WTC11 (cell line): ENCODE measurements around the gene MN1. TPM values are rescaled to one million over a fixed set of nuclear protein-coding genes. Genes with fewer than 3 reads are reported as not detected.

Experiments
- ATAC-seq: fragments of 200-7000 bp; cut with Tn5 transposase; 2 replicates; pipeline ENCODE4 v1.10.0; 2021; ENCODE audit warnings: mild to moderate bottlenecking, moderate library complexity
- CTCF ChIA-PET: fragments of 300-600 bp; sonication (Branson Sonifier 250); formaldehyde crosslinking; loops from one replicate; lab custom pipeline; 2021; ENCODE audit warnings: antibody characterized with exemption; lab: Charles Lee
- POLR2A ChIA-PET: fragments of 350-600 bp; sonication (Branson Sonifier 250); formaldehyde crosslinking; loops from one replicate; lab custom pipeline; 2021; ENCODE audit warnings: antibody characterized with exemption; lab: Charles Lee
- DNase-seq: peaks from one replicate; pipeline ENCODE4 v3.0.0; 2021; ENCODE audit warnings: low spot score
- H3K27ac Mint-ChIP-seq: 2 replicates; pipeline ENCODE4 v1.8.0; 2021; ENCODE audit warnings: mixed read lengths
- H3K27me3 Mint-ChIP-seq: 2 replicates; pipeline ENCODE4 v1.8.0; 2021; ENCODE audit warnings: low read depth, mild to moderate bottlenecking, moderate library complexity, mixed read lengths
- H3K36me3 Mint-ChIP-seq: 2 replicates; pipeline ENCODE4 v1.8.0; 2021; ENCODE audit warnings: mixed read lengths
- H3K4me1 Mint-ChIP-seq: 2 replicates; pipeline ENCODE4 v1.8.0; 2022; ENCODE audit warnings: mixed read lengths
- H3K4me3 Mint-ChIP-seq: 2 replicates; pipeline ENCODE4 v1.8.0; 2021; ENCODE audit warnings: mild to moderate bottlenecking, moderate library complexity, mixed read lengths
- H3K9me3 Mint-ChIP-seq: 2 replicates; pipeline ENCODE4 v1.8.0; 2021; ENCODE audit warnings: mixed read lengths
- CREB1 ChIP-seq: sonication (generic); formaldehyde crosslinking; IDR thresholded peaks from 2 replicates; pipeline ENCODE4 v1.8.0; 2023; ENCODE audit warnings: mild to moderate bottlenecking, missing genetic modification reagents
- CREM ChIP-seq: sonication (generic); formaldehyde crosslinking; IDR thresholded peaks from 2 replicates; pipeline ENCODE4 v1.8.1; 2022; ENCODE audit warnings: mild to moderate bottlenecking, missing genetic modification reagents, moderate library complexity
- ELF4 ChIP-seq: sonication (generic); formaldehyde crosslinking; IDR thresholded peaks from 2 replicates; pipeline ENCODE4 v1.8.1; 2022; ENCODE audit warnings: low read depth, mild to moderate bottlenecking, moderate library complexity, missing genetic modification reagents
- KAT7 ChIP-seq: sonication (generic); formaldehyde crosslinking; IDR thresholded peaks from 2 replicates; pipeline ENCODE4 v1.8.1; 2023; ENCODE audit warnings: missing genetic modification reagents, mild to moderate bottlenecking, borderline replicate concordance
- ZNF138 ChIP-seq: sonication (generic); formaldehyde crosslinking; conservative IDR thresholded peaks from 2 replicates; pipeline ENCODE4 v1.8.1; 2022; ENCODE audit warnings: mild to moderate bottlenecking, moderate library complexity, missing genetic modification reagents
- ZNF317 ChIP-seq: sonication (generic); formaldehyde crosslinking; IDR thresholded peaks from 2 replicates; pipeline ENCODE4 v1.8.1; 2023; ENCODE audit warnings: low read depth, mild to moderate bottlenecking, moderate library complexity, missing genetic modification reagents, borderline replicate concordance
- ZNF671 ChIP-seq: fragments of 250-450 bp; sonication (Bioruptor Pico); IDR thresholded peaks from 2 replicates; pipeline ENCODE4 v1.8.0; 2021; ENCODE audit warnings: mild to moderate bottlenecking
- total RNA-seq: library from RNA; stranded (reverse); gene quantifications from 3 replicates; pipeline ENCODE4 v1.2.3, GENCODE V29; 2021
- TF ChIP-seq, protein P1 (sequence below): fragments of 200-600 bp; IDR thresholded peaks from 2 replicates; pipeline ENCODE4 v1.8.0; 2022; ENCODE audit warnings: antibody characterized with exemption
- TF ChIP-seq, protein P2 (sequence below): sonication (generic); formaldehyde crosslinking; IDR thresholded peaks from 2 replicates; pipeline ENCODE4 v1.8.0; 2022; ENCODE audit warnings: mild to moderate bottlenecking, missing genetic modification reagents
- TF ChIP-seq, protein P3 (sequence below): sonication (generic); formaldehyde crosslinking; IDR thresholded peaks from 2 replicates; pipeline ENCODE4 v1.8.0; 2022; ENCODE audit warnings: mild to moderate bottlenecking, missing genetic modification reagents
- TF ChIP-seq, protein P4 (sequence below): sonication (generic); formaldehyde crosslinking; IDR thresholded peaks from 2 replicates; pipeline ENCODE4 v1.8.0; 2023; ENCODE audit warnings: missing genetic modification reagents, mild to moderate bottlenecking, borderline replicate concordance
- TF ChIP-seq, protein P5 (sequence below): sonication (generic); formaldehyde crosslinking; IDR thresholded peaks from 2 replicates; pipeline ENCODE4 v1.8.1; 2022; ENCODE audit warnings: missing genetic modification reagents, borderline replicate concordance
- TF ChIP-seq, protein P6 (sequence below): fragments of 250-450 bp; sonication (Bioruptor Pico); IDR thresholded peaks from 2 replicates; pipeline ENCODE4 v1.9.0; 2021; ENCODE audit warnings: mild to moderate bottlenecking
- TF ChIP-seq, protein P7 (sequence below): fragments of 250-450 bp; sonication (Bioruptor Pico); conservative IDR thresholded peaks from 2 replicates; pipeline ENCODE4 v1.9.0; 2021; ENCODE audit warnings: mild to moderate bottlenecking

Gene MN1
- total RNA-seq, 1 experiment from 2014 or later: 21.3 TPM

DNA sequence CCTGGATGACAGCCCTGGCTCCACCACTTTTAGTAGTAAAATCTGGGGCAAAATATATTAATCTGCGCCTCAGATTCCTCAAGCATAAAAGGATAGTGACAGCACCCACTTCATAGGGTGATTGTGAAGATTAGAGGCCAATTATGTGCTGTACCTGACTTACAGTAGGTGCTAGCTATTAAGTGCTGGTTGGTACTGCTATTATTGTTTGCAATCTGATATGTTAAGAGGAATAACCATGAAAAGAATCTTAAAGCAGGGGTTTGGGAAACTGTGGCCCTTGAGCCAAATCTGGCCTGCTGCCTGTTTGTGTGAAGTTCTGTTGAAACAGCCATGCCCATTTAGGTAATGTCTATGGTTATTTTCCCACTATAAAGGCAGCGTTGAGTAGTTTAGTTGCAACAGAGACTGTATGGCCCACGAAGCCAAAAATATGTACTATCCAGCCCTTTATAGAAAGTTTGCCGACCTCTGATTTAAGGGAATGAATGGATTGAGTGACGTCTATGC lies 44.7 kb upstream of the MN1 start (continued):
- TF ChIP-seq ZNF317 (CRISPR knock-in tag) (no peak), CREB1 (no peak)
- TF ChIP-seq, protein P1, sequence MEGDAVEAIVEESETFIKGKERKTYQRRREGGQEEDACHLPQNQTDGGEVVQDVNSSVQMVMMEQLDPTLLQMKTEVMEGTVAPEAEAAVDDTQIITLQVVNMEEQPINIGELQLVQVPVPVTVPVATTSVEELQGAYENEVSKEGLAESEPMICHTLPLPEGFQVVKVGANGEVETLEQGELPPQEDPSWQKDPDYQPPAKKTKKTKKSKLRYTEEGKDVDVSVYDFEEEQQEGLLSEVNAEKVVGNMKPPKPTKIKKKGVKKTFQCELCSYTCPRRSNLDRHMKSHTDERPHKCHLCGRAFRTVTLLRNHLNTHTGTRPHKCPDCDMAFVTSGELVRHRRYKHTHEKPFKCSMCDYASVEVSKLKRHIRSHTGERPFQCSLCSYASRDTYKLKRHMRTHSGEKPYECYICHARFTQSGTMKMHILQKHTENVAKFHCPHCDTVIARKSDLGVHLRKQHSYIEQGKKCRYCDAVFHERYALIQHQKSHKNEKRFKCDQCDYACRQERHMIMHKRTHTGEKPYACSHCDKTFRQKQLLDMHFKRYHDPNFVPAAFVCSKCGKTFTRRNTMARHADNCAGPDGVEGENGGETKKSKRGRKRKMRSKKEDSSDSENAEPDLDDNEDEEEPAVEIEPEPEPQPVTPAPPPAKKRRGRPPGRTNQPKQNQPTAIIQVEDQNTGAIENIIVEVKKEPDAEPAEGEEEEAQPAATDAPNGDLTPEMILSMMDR: no peak
- TF ChIP-seq, protein P2, sequence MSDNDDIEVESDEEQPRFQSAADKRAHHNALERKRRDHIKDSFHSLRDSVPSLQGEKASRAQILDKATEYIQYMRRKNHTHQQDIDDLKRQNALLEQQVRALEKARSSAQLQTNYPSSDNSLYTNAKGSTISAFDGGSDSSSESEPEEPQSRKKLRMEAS: no peak

DNA sequence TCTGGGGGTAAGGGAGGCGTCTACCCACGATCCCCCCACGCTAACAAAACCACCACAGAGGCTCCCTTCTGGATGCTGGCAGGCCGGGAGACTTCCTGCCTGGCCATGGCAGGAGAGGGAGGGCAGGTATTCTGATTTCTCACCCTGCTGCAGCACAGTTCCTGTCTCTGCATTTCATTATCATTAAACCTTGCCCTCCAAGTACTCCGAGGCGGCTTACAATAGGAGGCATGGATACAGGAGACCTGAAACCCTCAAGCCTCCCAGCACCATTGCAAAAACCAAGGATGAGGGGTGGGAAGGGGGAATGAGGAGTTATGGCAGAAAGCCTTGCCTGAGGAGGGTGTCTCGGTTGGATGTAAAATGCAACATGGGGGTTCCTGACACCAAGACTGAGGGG lies 44.1 kb upstream of the MN1 start:
- Mint-ChIP-seq H3K27me3 (no peaks in the 10 kb centered on the region), H3K4me1 (peaks cover 56% of the 10 kb centered on the region), H3K27ac (peak overlapping the region; percentile 40; the same call in 1 of the 2 replicates), H3K4me3 (no peak overlapping the region), H3K36me3 (peaks cover 9% of the 10 kb centered on the region), H3K9me3 (no peaks in the 10 kb centered on the region)
- POLR2A ChIA-PET: no interaction called here
- no peak for TF ChIP-seq KAT7 (CRISPR knock-in tag)
- TF ChIP-seq, protein P1: no peak
- TF ChIP-seq ZNF138 (CRISPR knock-in tag): no peak
- TF ChIP-seq CREM (CRISPR knock-in tag): no peak
- TF ChIP-seq, protein P3, sequence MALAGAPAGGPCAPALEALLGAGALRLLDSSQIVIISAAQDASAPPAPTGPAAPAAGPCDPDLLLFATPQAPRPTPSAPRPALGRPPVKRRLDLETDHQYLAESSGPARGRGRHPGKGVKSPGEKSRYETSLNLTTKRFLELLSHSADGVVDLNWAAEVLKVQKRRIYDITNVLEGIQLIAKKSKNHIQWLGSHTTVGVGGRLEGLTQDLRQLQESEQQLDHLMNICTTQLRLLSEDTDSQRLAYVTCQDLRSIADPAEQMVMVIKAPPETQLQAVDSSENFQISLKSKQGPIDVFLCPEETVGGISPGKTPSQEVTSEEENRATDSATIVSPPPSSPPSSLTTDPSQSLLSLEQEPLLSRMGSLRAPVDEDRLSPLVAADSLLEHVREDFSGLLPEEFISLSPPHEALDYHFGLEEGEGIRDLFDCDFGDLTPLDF (CRISPR knock-in tag): no peak
- TF ChIP-seq, protein P4, sequence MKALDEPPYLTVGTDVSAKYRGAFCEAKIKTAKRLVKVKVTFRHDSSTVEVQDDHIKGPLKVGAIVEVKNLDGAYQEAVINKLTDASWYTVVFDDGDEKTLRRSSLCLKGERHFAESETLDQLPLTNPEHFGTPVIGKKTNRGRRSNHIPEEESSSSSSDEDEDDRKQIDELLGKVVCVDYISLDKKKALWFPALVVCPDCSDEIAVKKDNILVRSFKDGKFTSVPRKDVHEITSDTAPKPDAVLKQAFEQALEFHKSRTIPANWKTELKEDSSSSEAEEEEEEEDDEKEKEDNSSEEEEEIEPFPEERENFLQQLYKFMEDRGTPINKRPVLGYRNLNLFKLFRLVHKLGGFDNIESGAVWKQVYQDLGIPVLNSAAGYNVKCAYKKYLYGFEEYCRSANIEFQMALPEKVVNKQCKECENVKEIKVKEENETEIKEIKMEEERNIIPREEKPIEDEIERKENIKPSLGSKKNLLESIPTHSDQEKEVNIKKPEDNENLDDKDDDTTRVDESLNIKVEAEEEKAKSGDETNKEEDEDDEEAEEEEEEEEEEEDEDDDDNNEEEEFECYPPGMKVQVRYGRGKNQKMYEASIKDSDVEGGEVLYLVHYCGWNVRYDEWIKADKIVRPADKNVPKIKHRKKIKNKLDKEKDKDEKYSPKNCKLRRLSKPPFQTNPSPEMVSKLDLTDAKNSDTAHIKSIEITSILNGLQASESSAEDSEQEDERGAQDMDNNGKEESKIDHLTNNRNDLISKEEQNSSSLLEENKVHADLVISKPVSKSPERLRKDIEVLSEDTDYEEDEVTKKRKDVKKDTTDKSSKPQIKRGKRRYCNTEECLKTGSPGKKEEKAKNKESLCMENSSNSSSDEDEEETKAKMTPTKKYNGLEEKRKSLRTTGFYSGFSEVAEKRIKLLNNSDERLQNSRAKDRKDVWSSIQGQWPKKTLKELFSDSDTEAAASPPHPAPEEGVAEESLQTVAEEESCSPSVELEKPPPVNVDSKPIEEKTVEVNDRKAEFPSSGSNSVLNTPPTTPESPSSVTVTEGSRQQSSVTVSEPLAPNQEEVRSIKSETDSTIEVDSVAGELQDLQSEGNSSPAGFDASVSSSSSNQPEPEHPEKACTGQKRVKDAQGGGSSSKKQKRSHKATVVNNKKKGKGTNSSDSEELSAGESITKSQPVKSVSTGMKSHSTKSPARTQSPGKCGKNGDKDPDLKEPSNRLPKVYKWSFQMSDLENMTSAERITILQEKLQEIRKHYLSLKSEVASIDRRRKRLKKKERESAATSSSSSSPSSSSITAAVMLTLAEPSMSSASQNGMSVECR (CRISPR knock-in tag): no peak
- TF ChIP-seq, protein P5, sequence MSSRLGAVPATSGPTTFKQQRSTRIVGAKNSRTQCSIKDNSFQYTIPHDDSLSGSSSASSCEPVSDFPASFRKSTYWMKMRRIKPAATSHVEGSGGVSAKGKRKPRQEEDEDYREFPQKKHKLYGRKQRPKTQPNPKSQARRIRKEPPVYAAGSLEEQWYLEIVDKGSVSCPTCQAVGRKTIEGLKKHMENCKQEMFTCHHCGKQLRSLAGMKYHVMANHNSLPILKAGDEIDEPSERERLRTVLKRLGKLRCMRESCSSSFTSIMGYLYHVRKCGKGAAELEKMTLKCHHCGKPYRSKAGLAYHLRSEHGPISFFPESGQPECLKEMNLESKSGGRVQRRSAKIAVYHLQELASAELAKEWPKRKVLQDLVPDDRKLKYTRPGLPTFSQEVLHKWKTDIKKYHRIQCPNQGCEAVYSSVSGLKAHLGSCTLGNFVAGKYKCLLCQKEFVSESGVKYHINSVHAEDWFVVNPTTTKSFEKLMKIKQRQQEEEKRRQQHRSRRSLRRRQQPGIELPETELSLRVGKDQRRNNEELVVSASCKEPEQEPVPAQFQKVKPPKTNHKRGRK: no peak
- TF ChIP-seq ELF4: no peak
- TF ChIP-seq, protein P6, sequence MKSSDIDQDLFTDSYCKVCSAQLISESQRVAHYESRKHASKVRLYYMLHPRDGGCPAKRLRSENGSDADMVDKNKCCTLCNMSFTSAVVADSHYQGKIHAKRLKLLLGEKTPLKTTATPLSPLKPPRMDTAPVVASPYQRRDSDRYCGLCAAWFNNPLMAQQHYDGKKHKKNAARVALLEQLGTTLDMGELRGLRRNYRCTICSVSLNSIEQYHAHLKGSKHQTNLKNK: no peak
- TF ChIP-seq CREB1: no peak
- TF ChIP-seq, protein P7, sequence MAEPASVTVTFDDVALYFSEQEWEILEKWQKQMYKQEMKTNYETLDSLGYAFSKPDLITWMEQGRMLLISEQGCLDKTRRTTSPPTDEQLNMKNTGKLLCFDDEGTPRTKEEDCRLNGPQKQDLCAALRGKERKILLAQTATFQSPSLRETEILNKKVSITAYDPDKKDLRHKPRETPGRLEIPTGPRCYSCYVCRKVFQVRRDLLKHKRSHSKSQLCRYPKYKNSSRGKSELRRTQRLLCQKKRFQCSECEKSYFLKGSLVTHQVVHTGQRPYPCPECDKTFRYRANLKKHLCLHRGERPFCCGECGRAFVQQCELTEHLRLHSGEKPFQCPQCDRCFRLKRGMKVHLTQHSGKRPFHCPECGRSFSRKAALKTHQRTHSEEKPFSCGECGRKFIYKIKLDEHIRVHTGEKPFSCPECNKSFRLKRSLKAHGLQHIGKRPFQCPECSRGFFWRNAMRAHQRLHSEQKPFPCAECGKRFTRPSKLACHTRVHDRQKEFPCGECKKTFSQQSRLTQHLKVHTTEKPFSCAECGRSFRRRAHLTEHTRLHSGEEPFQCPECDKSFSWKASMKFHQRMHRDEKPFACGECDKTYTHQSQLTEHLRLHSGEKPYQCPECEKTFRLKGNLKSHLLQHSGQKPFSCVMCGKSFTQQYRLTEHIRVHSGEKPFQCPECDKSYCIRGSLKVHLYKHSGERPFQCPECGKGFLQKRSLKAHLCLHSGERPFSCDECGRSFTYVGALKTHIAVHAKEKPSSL (CRISPR knock-in tag): no peak
- no peak for TF ChIP-seq ZNF671 (CRISPR knock-in tag)
- ATAC-seq: peak; percentile 29
- no peak for DNase-seq
- CTCF ChIA-PET: no interaction called here
